IMR-90 (cell line): ENCODE measurements around the gene SARS1. TPM values are rescaled to one million over a fixed set of nuclear protein-coding genes. Genes with fewer than 3 reads are reported as not detected.

ENCODE experiments used
- ATAC-seq: fragments of 200-7000 bp; cut with Tn5 transposase; 2 replicates; pipeline ENCODE4 v1.9.1; 2020; ENCODE audit warnings: low read depth, mild to moderate bottlenecking, moderate library complexity
- BruUV-seq: library from RNA; stranded (reverse); fragments of 400-500 nt; replicated peaks from 2 replicates; lab custom pipeline; 2021; lab: Mats Ljungman, UMichigan
- CTCF ChIA-PET: fragments of 300-600 bp; formaldehyde crosslinking; extraction: SDS; loops from one replicate; lab custom pipeline; 2021; ENCODE audit warnings: antibody characterized with exemption; lab: Yijun Ruan, JAX
- POLR2A ChIA-PET: fragments of 300-600 bp; sonication (Branson Sonifier 250); formaldehyde crosslinking; loops from one replicate; lab custom pipeline; 2022; ENCODE audit warnings: antibody characterized with exemption; ENCODE audit not compliant: unreplicated experiment; lab: Charles Lee
- DNase-seq: peaks from one replicate; pipeline ENCODE4 v3.0.0; 2013
- H2AFZ ChIP-seq: replicated peaks from 2 replicates; pipeline ENCODE3; 2013; ENCODE audit warnings: low read length, mild to moderate bottlenecking; ENCODE audit not compliant: poor library complexity
- H2AK5ac ChIP-seq: 2 replicates; pipeline ENCODE4 v1.6.1; 2013; ENCODE audit warnings: low read depth, low read length, inconsistent platforms
- H2AK9ac ChIP-seq: replicated peaks from 2 replicates; pipeline ENCODE3; 2013; ENCODE audit warnings: mild to moderate bottlenecking, low read depth, low read length, moderate library complexity; ENCODE audit not compliant: poor library complexity
- H2BK120ac ChIP-seq: 2 replicates; pipeline ENCODE4 v1.6.1; 2013; ENCODE audit warnings: low read depth, low read length, inconsistent platforms
- H2BK15ac ChIP-seq: 3 replicates; pipeline ENCODE4 v1.6.1; 2013; ENCODE audit warnings: low read depth, low read length, inconsistent platforms
- H2BK20ac ChIP-seq: 2 replicates; pipeline ENCODE4 v1.6.1; 2013; ENCODE audit warnings: low read depth, mild to moderate bottlenecking, inconsistent platforms, low read length, moderate library complexity
- H2BK5ac ChIP-seq: 2 replicates; pipeline ENCODE4 v1.6.1; 2013; ENCODE audit warnings: mild to moderate bottlenecking, low read depth, low read length, inconsistent platforms; ENCODE audit not compliant: poor library complexity, severe bottlenecking
- H3K14ac ChIP-seq: replicated peaks from 2 replicates; pipeline ENCODE4 v1.6.1; 2013; ENCODE audit warnings: low read depth, low read length, inconsistent platforms
- H3K18ac ChIP-seq: 2 replicates; pipeline ENCODE4 v1.6.1; 2013; ENCODE audit warnings: low read depth, low read length, control low read depth
- H3K23ac ChIP-seq: 2 replicates; pipeline ENCODE4 v1.6.1; 2013; ENCODE audit warnings: low read depth, low read length, inconsistent platforms
- H3K27ac ChIP-seq: 2 replicates; pipeline ENCODE4 v1.5.1; 2013; ENCODE audit warnings: mild to moderate bottlenecking, control low read depth, low read length; ENCODE audit not compliant: insufficient read depth
- H3K27me3 ChIP-seq: 2 replicates; pipeline ENCODE4 v1.6.1; 2013; ENCODE audit warnings: low read length; ENCODE audit not compliant: control insufficient read depth, insufficient read depth
- H3K36me3 ChIP-seq: 2 replicates; pipeline ENCODE4 v1.6.1; 2013; ENCODE audit warnings: low read length, mixed read lengths; ENCODE audit not compliant: control insufficient read depth, insufficient read depth
- H3K4ac ChIP-seq: 2 replicates; pipeline ENCODE4 v1.6.1; 2013; ENCODE audit warnings: low read depth, low read length, inconsistent platforms
- H3K4me1 ChIP-seq: 2 replicates; pipeline ENCODE4 v1.6.1; 2013; ENCODE audit warnings: low read length, mixed read lengths; ENCODE audit not compliant: control insufficient read depth, insufficient read depth
- H3K4me2 ChIP-seq: 2 replicates; pipeline ENCODE4 v1.6.1; 2013; ENCODE audit warnings: low read depth, mild to moderate bottlenecking, control low read depth, low read length, moderate library complexity
- H3K4me3 ChIP-seq: 2 replicates; pipeline ENCODE4 v1.5.1; 2013; ENCODE audit warnings: low read depth, mild to moderate bottlenecking, control low read depth, low read length, moderate library complexity; ENCODE audit not compliant: insufficient read depth
- H3K56ac ChIP-seq: 2 replicates; pipeline ENCODE4 v1.6.1; 2013; ENCODE audit warnings: low read length, inconsistent platforms; ENCODE audit not compliant: insufficient read depth; ENCODE audit errors: extremely low read depth
- H3K79me1 ChIP-seq, 2 experiments: 2 replicates each; pipeline ENCODE4 v1.6.1; 2013; ENCODE audit warnings: low read length in 2 of 2, inconsistent platforms in 1 of 2, low read depth in 1 of 2
- H3K9ac ChIP-seq: 2 replicates; pipeline ENCODE4 v1.6.1; 2013; ENCODE audit warnings: low read depth, low read length, control low read depth
- H3K9me1 ChIP-seq: 2 replicates; pipeline ENCODE4 v1.6.1; 2013; ENCODE audit warnings: low read length, inconsistent platforms; ENCODE audit not compliant: insufficient read depth
- H3K9me3 ChIP-seq: 2 replicates; pipeline ENCODE4 v1.6.1; 2013; ENCODE audit warnings: low read length; ENCODE audit not compliant: control insufficient read depth, insufficient read depth
- H4K20me1 ChIP-seq: 2 replicates; pipeline ENCODE4 v1.6.1; 2013; ENCODE audit warnings: low read length, inconsistent platforms; ENCODE audit not compliant: insufficient read depth
- H4K5ac ChIP-seq: 2 replicates; pipeline ENCODE4 v1.6.1; 2013; ENCODE audit warnings: mild to moderate bottlenecking, low read depth, low read length, control low read depth
- H4K8ac ChIP-seq, 2 experiments: 2 replicates each; pipeline ENCODE4 v1.6.1; 2013; ENCODE audit warnings: low read depth in 2 of 2, low read length in 2 of 2, control low read depth in 1 of 2, inconsistent platforms in 1 of 2
- H4K91ac ChIP-seq: 2 replicates; pipeline ENCODE4 v1.6.1; 2013; ENCODE audit warnings: low read depth, low read length, inconsistent platforms; ENCODE audit not compliant: insufficient read depth
- BHLHE40 ChIP-seq: fragments of 150-350 bp; IDR thresholded peaks from 2 replicates; pipeline ENCODE4 v1.6.1; 2016; ENCODE audit warnings: mild to moderate bottlenecking, low read depth, low read length
- CHD1 ChIP-seq: IDR thresholded peaks from 2 replicates; pipeline ENCODE4 v1.6.1; 2012; ENCODE audit warnings: low read depth, low read length, improper control_type of control experiment
- FOS ChIP-seq: fragments of 150-350 bp; IDR thresholded peaks from 2 replicates; pipeline ENCODE4 v1.6.1; 2016; ENCODE audit warnings: low read depth, low read length
- MAZ ChIP-seq: IDR thresholded peaks from 2 replicates; pipeline ENCODE4 v1.6.1; 2012; ENCODE audit warnings: low read depth, mild to moderate bottlenecking, low read length, improper control_type of control experiment, moderate library complexity, borderline replicate concordance
- NFE2L2 ChIP-seq: fragments of 150-350 bp; IDR thresholded peaks from 2 replicates; pipeline ENCODE4 v1.6.1; 2016; ENCODE audit warnings: low read depth, mild to moderate bottlenecking, low read length
- POLR2A ChIP-seq: IDR thresholded peaks from 2 replicates; pipeline ENCODE4 v1.6.1; 2012; ENCODE audit warnings: mild to moderate bottlenecking, low read depth, low read length
- RFX5 ChIP-seq: IDR thresholded peaks from 2 replicates; pipeline ENCODE4 v1.8.0; 2012; ENCODE audit warnings: low read depth, mild to moderate bottlenecking, low read length, moderate library complexity
- WGBS, 2 experiments: methylation state at CpG; one replicate each; pipeline versions ENCODE4 v1.1.5 to v1.1.7; 2013; ENCODE audit warnings: missing lambda C conversion rate in 2 of 2; ENCODE audit not compliant: insufficient read length in 1 of 2; ENCODE audit errors: extremely low coverage in 2 of 2; 5-methylcytosine and 5-hydroxymethylcytosine counted together
- dilution Hi-C: fragments of 300-500 bp; cut with HindIII; formaldehyde crosslinking; loops from one replicate; pipeline ENCODE4 v1.14.3; 2018; ENCODE audit warnings: low sequenced_read_pairs; ENCODE audit not compliant: unreplicated experiment
- in situ Hi-C: fragments of 300-500 bp; cut with MboI; formaldehyde crosslinking; loops from 3 replicates; pipeline ENCODE4 v1.14.3; 2019; ENCODE audit warnings: low sequenced_read_pairs, inconsistent platforms, mixed read lengths
- intact Hi-C: fragments of 100-400 bp; cut with micrococcal nuclease; formaldehyde crosslinking; loops from 2 replicates; pipeline ENCODE4 v1.10.0; 2022
- polyA plus RNA-seq, 3 experiments: library from polyadenylated mRNA; depleted of rRNA; stranded (reverse); fragments of >200 nt; gene quantifications; 2 replicates each; pipeline ENCODE4 v1.2.3, GENCODE V29; 2012; ENCODE audit warnings: low replicate concordance in 1 of 3
- total RNA-seq: library from RNA; depleted of rRNA; stranded (reverse); fragments of >200 nt; gene quantifications from 2 replicates; pipeline ENCODE4 v1.2.3, GENCODE V29; 2012
- TF ChIP-seq, protein P1 (sequence below): conservative IDR thresholded peaks from 2 replicates; pipeline ENCODE4 v1.5.1; 2012; ENCODE audit warnings: mild to moderate bottlenecking, low read depth, low read length, improper control_type of control experiment
- TF ChIP-seq, protein P2 (sequence below): fragments of 150-350 bp; IDR thresholded peaks from 2 replicates; pipeline ENCODE4 v1.6.1; 2017; ENCODE audit warnings: mild to moderate bottlenecking, antibody characterized with exemption, low read length, low read depth

Gene SARS1
- total and polyA plus RNA-seq, 2 of the 4 experiments (the other 2 are of a cell fraction), result 231 to 348 TPM

DNA sequence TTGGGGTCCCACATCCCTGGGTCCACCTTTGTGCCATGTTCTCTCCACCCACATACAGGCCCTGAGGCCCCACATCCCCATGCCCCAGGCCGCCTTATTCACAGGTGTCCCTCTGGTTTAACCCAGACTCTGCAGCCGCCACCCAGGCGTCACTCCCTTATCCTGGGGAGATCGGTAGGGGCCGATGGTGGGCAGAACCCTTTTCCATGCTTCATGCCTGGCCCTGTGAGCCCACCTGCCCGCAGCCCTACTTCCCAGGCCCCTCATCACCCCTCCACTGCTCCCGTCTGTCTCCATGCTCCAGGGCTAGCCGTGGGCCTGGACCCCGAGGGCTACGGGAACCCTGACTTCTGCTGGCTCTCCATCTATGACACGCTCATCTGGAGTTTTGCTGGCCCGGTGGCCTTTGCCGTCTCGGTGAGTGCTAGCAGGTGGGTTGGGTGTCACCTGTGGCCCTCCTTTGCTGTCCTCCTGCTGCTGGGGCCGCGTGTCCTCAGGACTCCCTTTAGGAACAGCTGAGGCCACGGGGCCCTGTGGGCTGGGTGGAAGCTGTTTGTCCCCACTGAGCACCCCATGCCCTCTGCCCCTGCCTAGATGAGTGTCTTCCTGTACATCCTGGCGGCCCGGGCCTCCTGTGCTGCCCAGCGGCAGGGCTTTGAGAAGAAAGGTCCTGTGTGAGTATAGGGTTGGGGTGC lies 57.1 kb downstream of the SARS1 start:
- Histone ChIP-seq H3K4ac (no peak overlapping the region), H3K36me3 (peaks cover 2% of the 10 kb centered on the region; the same call in 1 of the 2 replicates), H4K5ac (no peak overlapping the region), H3K56ac (no peak overlapping the region), H3K27ac (no peak overlapping the region), H3K79me1 (no peaks in the 10 kb centered on the region), H2AK5ac (no peak overlapping the region), H3K14ac (no peak overlapping the region), H3K18ac (no peak overlapping the region), H3K9me3 (peaks cover 2% of the 10 kb centered on the region; the same call in 1 of the 2 replicates), H2AK9ac (no peak overlapping the region), H4K8ac (no peak overlapping the region), H3K4me3 (no peak overlapping the region), H3K4me1 (peaks cover 10% of the 10 kb centered on the region), H4K91ac (no peak overlapping the region), H4K20me1 (no peaks in the 10 kb centered on the region), H3K23ac (no peak overlapping the region), H3K27me3 (no peaks in the 10 kb centered on the region), H3K4me2 (no peak overlapping the region), H3K9ac (no peak overlapping the region), H2BK5ac (no peak overlapping the region), H2AFZ (no peak overlapping the region), H3K9me1 (0 out of 2 replicates have a peak, but pooled peaks cover 3% of the 10 kb centered on the region), H2BK20ac (no peak overlapping the region), H2BK15ac (no peak overlapping the region), H2BK120ac (no peak overlapping the region)
- dilution Hi-C loops (no loop called here), in situ Hi-C loops (no loop called here), intact Hi-C loops (no loop called here)
- 75% methylated on average over 2 of the region's 20 CpGs; no CpG with 5 or more reads in 1 of the 2 experiments for WGBS, 2 experiments
- ATAC-seq (no peak), DNase-seq (no peak)
- TF ChIP-seq NFE2L2 (no peak), RFX5 (no peak), CHD1 (no peak), BHLHE40 (no peak), MAZ (no peak), POLR2A (no peak), FOS (no peak)
- TF ChIP-seq, protein P1, sequence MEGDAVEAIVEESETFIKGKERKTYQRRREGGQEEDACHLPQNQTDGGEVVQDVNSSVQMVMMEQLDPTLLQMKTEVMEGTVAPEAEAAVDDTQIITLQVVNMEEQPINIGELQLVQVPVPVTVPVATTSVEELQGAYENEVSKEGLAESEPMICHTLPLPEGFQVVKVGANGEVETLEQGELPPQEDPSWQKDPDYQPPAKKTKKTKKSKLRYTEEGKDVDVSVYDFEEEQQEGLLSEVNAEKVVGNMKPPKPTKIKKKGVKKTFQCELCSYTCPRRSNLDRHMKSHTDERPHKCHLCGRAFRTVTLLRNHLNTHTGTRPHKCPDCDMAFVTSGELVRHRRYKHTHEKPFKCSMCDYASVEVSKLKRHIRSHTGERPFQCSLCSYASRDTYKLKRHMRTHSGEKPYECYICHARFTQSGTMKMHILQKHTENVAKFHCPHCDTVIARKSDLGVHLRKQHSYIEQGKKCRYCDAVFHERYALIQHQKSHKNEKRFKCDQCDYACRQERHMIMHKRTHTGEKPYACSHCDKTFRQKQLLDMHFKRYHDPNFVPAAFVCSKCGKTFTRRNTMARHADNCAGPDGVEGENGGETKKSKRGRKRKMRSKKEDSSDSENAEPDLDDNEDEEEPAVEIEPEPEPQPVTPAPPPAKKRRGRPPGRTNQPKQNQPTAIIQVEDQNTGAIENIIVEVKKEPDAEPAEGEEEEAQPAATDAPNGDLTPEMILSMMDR, result no peak
- TF ChIP-seq, protein P2, sequence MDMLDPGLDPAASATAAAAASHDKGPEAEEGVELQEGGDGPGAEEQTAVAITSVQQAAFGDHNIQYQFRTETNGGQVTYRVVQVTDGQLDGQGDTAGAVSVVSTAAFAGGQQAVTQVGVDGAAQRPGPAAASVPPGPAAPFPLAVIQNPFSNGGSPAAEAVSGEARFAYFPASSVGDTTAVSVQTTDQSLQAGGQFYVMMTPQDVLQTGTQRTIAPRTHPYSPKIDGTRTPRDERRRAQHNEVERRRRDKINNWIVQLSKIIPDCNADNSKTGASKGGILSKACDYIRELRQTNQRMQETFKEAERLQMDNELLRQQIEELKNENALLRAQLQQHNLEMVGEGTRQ, result no peak
- POLR2A ChIA-PET, result no interaction called here
- CTCF ChIA-PET, result no interaction called here
- no TSS peak for BruUV-seq
